ENCODE measurements around the gene NAB1.
A peak's percentile ranks its signal among the peaks of the same experiment; 100 is the strongest.
"Not testable (repeated sequence)": the region's sequence is repeated elsewhere in the genome, so short reads cannot be mapped to it uniquely, and the experiment has no call there.

The NAB1 gene

DNA sequence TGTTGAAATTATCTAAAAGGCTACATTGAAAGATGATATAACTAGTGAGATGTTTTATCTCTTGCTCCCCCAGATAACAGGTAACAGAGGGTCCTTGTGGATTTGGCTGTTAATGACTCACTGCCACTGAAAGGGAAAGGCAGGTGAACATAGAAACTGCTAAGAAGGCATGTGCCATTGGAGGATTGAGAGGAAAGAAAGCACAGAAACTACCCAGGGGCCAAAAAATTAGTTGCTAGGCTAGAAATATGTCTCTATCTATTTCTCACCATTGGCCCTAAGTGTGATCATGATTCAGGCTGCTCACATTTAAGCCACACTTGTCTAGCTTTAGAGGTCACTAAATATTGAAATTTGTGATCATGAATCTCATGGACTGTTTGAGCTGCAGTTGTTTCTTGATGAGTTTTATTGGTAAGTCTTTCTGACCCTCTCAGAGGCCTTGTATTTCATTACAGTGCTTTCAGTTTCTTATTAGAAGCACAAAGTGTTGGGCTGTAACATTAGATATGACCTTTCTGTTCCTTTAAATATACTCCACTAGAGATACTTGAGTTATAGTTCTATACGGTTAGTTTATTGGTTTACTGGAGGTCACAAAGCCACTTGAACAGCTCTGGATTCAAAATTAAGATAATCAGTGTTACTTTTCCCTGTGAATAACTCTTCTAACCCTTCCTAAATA, 26.2 kb downstream of the NAB1 start:
- no peak for DNase-seq

- DNase-seq: no peak
These were observed 28.4 kb downstream of the NAB1 start for GRCh38 chr2:190677255-190677654.

- no peak for DNase-seq
These were observed 29.7 kb downstream of the NAB1 start for GRCh38 chr2:190678444-190679162.

GRCh38 chr2:190679391-190679790, 30.5 kb downstream of the NAB1 start:
- no peak for DNase-seq

DNA sequence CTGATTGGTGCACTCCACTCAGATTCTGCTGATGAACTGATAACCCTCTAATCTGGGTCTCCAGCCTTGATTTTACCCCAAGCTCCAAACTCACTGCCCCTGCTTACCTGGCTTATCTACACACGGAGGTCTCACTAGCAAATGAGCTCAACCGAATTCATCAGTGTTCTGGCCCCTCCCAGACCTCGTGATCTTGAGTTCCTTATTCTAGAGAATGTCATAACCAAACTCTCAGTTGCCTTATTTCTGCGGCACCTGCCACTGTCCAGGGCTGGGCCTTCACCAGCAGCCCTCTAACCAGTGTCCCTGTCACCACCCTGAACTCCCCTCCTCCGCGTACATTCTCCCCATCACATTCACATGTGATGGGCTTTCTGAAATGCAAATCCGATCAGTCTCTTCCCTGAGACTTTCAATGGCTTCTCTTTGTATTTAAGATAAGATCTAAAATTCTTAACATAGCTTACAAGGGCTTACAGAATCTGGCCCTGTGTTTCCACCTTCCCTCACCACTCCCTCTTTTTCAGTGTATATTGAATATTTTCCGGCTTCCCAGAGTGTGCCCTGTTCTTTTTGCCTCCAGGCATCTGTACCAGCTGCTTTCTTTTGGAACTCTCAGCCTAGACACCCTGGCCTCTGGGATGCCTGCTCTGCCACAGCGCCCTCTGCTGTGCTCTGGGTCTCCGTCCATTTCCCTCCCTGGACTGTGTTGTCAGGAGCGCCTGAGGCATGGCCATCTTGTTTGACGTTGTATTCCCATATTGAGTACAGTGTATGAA, 31.1 kb downstream of the NAB1 start:
- peak; percentile 14 to 32 for DNase-seq

GRCh38 chr2:190682168-190682567, 33.3 kb downstream of the NAB1 start:
- no peak for DNase-seq

DNA sequence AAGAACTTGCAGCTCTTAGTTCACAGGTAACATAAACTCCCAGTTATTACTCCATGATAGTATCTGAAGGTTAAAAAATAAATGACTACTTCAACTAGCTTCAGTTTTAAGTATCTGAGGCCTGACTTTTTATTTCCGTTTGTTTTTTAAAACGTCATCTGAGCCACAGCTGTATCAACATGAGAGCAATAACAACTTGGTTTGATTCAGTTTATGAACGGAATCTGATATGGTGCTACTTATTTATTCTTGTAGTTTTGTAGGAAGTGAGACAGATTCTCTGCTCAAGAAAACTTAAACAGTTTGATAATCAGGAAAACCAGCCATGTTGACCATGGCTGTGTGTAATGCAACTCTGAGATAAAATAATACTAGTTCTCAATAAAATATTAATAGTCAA, 34.9 kb downstream of the NAB1 start:
- no peak for DNase-seq

- no peak for DNase-seq
These were observed 36.0 kb downstream of the NAB1 start for GRCh38 chr2:190684931-190685330.

- no peak for DNase-seq
These were observed 36.5 kb downstream of the NAB1 start for GRCh38 chr2:190685333-190685732.

GRCh38 chr2:190693533-190694232, 44.8 kb downstream of the NAB1 start:
- DNase-seq: no peak

GRCh38 chr2:190694479-190694878, 45.6 kb downstream of the NAB1 start:
- no peak for DNase-seq

DNA sequence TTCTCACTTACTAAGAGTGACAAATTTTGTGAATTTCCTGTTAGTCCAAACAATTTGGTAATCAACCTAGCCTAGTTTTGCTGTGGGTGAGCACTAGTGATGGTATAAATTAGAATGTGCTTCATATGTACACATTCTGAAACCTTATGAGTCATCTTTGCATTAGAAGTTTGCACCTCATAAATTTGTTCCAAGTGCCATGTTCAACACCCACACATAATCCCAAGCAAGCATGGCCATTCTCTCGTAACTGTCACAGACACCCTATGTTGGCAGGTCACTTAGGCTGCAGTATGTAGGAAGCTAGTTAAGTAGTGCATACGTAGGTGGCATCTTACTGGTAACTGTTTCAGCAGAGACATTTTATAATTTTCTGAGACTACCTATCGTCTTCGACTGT, 46.9 kb downstream of the NAB1 start:
- no peak for DNase-seq

DNA sequence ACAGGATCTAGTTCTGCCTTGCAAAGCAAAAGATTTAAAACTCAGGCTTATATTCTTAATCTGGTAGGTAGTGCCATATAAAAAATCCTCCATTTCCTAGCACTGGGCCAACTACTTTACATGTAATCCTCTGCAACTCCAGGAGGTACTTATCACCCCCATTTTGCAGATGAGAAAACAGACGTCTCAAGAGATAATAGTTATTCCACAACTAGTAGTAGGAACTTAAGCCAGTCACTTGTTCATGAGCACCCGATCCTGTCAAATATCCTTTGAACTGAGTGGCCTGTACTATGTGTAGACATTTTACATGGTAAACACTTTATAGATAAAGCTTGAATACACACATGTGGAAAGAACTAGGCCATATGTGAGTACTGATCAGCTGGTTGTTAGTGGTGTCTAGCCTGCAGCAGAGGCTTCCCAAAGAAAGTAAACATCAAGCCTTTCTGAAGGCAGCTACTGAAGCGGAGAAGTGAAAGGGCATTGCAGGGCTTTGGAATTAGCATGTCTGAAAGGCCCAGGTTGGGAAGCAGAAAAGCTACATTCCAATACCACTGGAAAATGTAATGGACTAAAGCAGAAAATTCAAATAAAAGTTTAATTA, 48.0 kb downstream of the NAB1 start:
- DNase-seq: no peak

- no peak for DNase-seq
These were observed 48.5 kb downstream of the NAB1 start for GRCh38 chr2:190697421-190697820.

DNA sequence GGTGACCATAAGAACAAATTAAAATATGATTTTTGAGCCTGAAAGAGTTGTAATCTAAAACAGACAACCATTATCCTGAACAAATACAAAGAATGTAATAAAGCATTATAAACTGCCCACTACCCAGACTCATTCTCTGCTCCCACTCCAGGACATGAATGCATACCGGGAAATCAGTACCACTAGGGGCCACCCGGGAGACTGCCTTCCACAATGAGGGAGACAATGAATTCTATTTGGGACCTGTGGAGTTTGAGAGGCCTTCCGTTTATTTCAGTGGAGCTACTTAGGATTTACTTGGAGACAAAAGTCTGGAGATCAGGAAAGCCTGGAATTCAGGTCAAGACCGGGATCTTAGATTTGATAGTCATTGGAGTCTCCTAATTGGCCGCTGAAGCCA, 50.0 kb downstream of the NAB1 start:
- DNase-seq: no peak

GRCh38 chr2:190701586-190701985, 52.7 kb downstream of the NAB1 start:
- DNase-seq: no peak

DNA sequence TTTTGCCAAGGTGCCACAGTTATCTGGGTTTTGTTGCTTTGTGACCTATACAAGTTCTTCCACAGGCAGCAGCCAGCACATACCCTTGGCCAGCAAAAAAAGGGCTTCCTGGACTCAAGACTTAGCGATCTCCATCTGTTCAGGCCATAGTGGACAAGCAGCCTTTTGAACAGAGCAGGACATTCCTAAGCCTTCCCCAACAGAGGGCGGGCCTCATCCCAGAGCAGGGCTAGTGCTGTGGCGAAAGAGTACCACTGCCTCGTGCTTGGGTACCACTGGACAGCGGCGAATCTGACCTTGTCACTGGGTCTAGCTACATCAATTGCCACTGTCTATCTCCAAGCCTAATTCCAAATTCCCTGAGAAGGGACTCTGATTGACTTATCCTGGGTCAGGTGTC, 56.4 kb downstream of the NAB1 start:
- DNase-seq: no peak

DNA sequence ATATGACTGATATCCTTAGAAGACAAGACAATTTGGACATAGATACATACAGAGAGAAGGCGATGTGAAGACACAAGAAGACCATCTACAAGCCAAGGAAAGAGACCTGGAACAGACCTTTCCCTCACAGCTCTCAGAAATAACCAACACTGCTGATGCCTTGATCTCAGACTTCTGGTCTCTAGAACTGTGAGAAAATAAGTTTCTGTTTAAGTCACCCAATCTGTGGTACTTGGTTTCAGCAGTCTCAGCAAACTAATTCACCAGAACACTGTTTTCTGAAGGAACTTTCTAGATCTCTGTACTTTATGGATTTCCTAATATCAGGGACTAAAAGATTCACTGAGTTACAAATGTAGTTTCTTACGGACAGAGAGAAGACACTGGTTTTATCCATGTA, 58.8 kb downstream of the NAB1 start:
- no peak for DNase-seq

GRCh38 chr2:190708650-190709049, 59.8 kb downstream of the NAB1 start:
- not testable (repeated sequence) for DNase-seq

GRCh38 chr2:190711069-190711468, 62.2 kb downstream of the NAB1 start:
- no peak for DNase-seq

DNA sequence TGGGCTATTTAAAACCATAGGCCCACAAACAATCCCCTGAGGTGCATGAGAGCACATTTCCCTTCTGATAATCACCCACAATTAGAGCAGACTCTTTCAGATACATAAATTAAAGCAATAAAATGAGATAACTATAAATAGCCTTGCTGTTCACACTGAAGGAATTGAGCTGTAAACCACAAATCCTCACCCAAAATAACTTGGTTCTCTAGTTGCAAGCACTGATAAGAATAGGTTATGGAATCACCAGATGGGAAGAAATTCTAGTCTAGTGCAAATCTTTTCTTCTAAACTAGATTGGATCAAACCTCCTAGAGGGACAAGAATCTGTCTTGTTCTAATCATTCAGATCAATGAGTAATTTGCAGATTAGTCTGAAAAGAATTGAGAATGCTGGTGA, 64.6 kb downstream of the NAB1 start:
- no peak for DNase-seq

GRCh38 chr2:190714958-190715357, 66.1 kb downstream of the NAB1 start:
- DNase-seq: no peak
